Keratinocyte (primary cell): ENCODE data around the gene FAM107B. TPM values are rescaled to one million over a fixed set of nuclear protein-coding genes. Genes with fewer than 3 reads are reported as not detected.

ENCODE experiments used
- DNase-seq: peaks from one replicate; pipeline ENCODE4 v3.0.0-alpha.2; 2011; ENCODE audit warnings: low read depth, missing footprints, low spot score
- FAIRE-seq: peaks from 2 replicates; lab custom pipeline; 2011; peaks lifted over from hg19 to GRCh38; lab: Jason Lieb, UNC
- H2AFZ ChIP-seq: 2 replicates; pipeline ENCODE4 v1.6.0; 2012; ENCODE audit warnings: low read length, control low read depth, inconsistent platforms; ENCODE audit not compliant: control insufficient read depth
- H3K27ac ChIP-seq: 2 replicates; pipeline ENCODE4 v1.5.1; 2011; ENCODE audit warnings: low read length; ENCODE audit not compliant: control insufficient read depth, insufficient read depth
- H3K27me3 ChIP-seq: 3 replicates; pipeline ENCODE4 v1.6.0; 2011; ENCODE audit warnings: low read length; ENCODE audit not compliant: control insufficient read depth, insufficient read depth; ENCODE audit errors: extremely low read depth
- H3K36me3 ChIP-seq, 2 experiments: 2 replicates in 1 of 2; 3 replicates in 1 of 2; pipeline ENCODE4 v1.5.1; 2011; ENCODE audit warnings: low read length in 2 of 2, mild to moderate bottlenecking in 1 of 2; ENCODE audit not compliant: control insufficient read depth in 2 of 2, insufficient read depth in 2 of 2; ENCODE audit errors: extremely low read depth in 1 of 2
- H3K4me1 ChIP-seq: 3 replicates; pipeline ENCODE4 v1.5.1; 2011; ENCODE audit warnings: low read length; ENCODE audit not compliant: control insufficient read depth, insufficient read depth; ENCODE audit errors: extremely low read depth
- H3K4me2 ChIP-seq: 3 replicates; pipeline ENCODE4 v1.6.0; 2011; ENCODE audit warnings: low read depth, low read length; ENCODE audit not compliant: control insufficient read depth, insufficient read depth; ENCODE audit errors: extremely low read depth
- H3K4me3 ChIP-seq, 3 experiments: fragments of 200-600 bp in 1 of 3; sonication (generic) in 1 of 3; 2 replicates in 2 of 3; 3 replicates in 1 of 3; pipeline ENCODE4 v1.5.1; 2011 to 2016; ENCODE audit warnings: low read length in 3 of 3, mild to moderate bottlenecking in 3 of 3, control low read depth in 2 of 3, inconsistent platforms in 1 of 3, low read depth in 1 of 3, mixed read lengths in 1 of 3, mixed run types in 1 of 3, moderate library complexity in 1 of 3; ENCODE audit not compliant: control insufficient read depth in 2 of 3, insufficient read depth in 2 of 3; ENCODE audit errors: extremely low read depth in 1 of 3
- H3K79me2 ChIP-seq: 2 replicates; pipeline ENCODE4 v1.6.0; 2012; ENCODE audit warnings: low read length; ENCODE audit not compliant: control insufficient read depth, insufficient read depth
- H3K9ac ChIP-seq: 3 replicates; pipeline ENCODE4 v1.6.0; 2011; ENCODE audit warnings: low read length; ENCODE audit not compliant: control insufficient read depth, insufficient read depth; ENCODE audit errors: extremely low read depth
- H3K9me1 ChIP-seq: 3 replicates; pipeline ENCODE4 v1.6.0; 2011; ENCODE audit warnings: low read length; ENCODE audit not compliant: control insufficient read depth, insufficient read depth; ENCODE audit errors: extremely low read depth
- H3K9me3 ChIP-seq: 2 replicates; pipeline ENCODE4 v1.5.1; 2012; ENCODE audit warnings: low read depth, low read length; ENCODE audit not compliant: control insufficient read depth
- H4K20me1 ChIP-seq: 3 replicates; pipeline ENCODE4 v1.6.0; 2011; ENCODE audit warnings: low read length; ENCODE audit not compliant: control insufficient read depth, insufficient read depth; ENCODE audit errors: extremely low read depth
- EZH2 ChIP-seq: IDR thresholded peaks from one replicate; pipeline ENCODE4 v1.6.1; 2012; ENCODE audit warnings: inconsistent platforms, mild to moderate bottlenecking, low read length, moderate library complexity
- dilution Hi-C: fragments of 300-500 bp; cut with MboI; formaldehyde crosslinking; loops from one replicate; pipeline ENCODE4 v1.7.0; 2020; ENCODE audit warnings: low sequenced_read_pairs; ENCODE audit not compliant: extremely low pct_ligation_motif_present
- polyA plus RNA-seq, 5 experiments: library from polyadenylated mRNA; depleted of rRNA in 3 of 5; stranded (reverse) in 3 of 5; stranded (forward) in 1 of 5; unstranded in 1 of 5; fragments of >200 nt; gene quantifications; 1 replicate in 1 of 5; 2 replicates in 3 of 5; 3 replicates in 1 of 5; pipeline versions ENCODE4 v1.2.1 to v1.2.3, GENCODE V29; 2011 to 2012; ENCODE audit warnings: missing spikeins in 2 of 5, low read depth in 1 of 5, low replicate concordance in 1 of 5
- TF ChIP-seq, protein P1 (sequence below), 3 experiments: IDR thresholded peaks in 1 of 3; conservative IDR thresholded peaks in 1 of 3; optimal IDR thresholded peaks in 1 of 3; 2 replicates in 2 of 3; 3 replicates in 1 of 3; pipeline versions ENCODE3 to v1.5.1; 2011; ENCODE audit warnings: low read length in 3 of 3, mild to moderate bottlenecking in 3 of 3, moderate library complexity in 2 of 3, control low read depth in 1 of 3, inconsistent platforms in 1 of 3; ENCODE audit not compliant: insufficient read depth in 2 of 3; ENCODE audit errors: extremely low read depth in 1 of 3

FAM107B gene
- polyA plus RNA-seq, 1 donor (not counting 4 experiments of a cell fraction or from before 2014, with no cell fraction given): 8.7 TPM

- H3K9me3 ChIP-seq: no peaks in the 10 kb centered on the region
- H3K27ac ChIP-seq: peak overlapping the region; percentile 83
- peaks cover 14% of the 10 kb centered on the region for H3K4me1 ChIP-seq
- H3K9me1 ChIP-seq: no peaks in the 10 kb centered on the region
- peak overlapping the region; percentile 62 for H3K4me2 ChIP-seq
- H2AFZ ChIP-seq: no peak overlapping the region
- no peak overlapping the region for H3K4me3 ChIP-seq
- no peak overlapping the region for H3K9ac ChIP-seq
- H4K20me1 ChIP-seq: no peaks in the 10 kb centered on the region
- FAIRE-seq (no peak), DNase-seq (no peak)
- no peak for TF ChIP-seq EZH2
- TF ChIP-seq, protein P1, sequence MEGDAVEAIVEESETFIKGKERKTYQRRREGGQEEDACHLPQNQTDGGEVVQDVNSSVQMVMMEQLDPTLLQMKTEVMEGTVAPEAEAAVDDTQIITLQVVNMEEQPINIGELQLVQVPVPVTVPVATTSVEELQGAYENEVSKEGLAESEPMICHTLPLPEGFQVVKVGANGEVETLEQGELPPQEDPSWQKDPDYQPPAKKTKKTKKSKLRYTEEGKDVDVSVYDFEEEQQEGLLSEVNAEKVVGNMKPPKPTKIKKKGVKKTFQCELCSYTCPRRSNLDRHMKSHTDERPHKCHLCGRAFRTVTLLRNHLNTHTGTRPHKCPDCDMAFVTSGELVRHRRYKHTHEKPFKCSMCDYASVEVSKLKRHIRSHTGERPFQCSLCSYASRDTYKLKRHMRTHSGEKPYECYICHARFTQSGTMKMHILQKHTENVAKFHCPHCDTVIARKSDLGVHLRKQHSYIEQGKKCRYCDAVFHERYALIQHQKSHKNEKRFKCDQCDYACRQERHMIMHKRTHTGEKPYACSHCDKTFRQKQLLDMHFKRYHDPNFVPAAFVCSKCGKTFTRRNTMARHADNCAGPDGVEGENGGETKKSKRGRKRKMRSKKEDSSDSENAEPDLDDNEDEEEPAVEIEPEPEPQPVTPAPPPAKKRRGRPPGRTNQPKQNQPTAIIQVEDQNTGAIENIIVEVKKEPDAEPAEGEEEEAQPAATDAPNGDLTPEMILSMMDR (optimal IDR thresholded peaks at IDR 0.05 in 1 of 3, IDR thresholded peaks at IDR 0.05 in 1 of 3, conservative IDR thresholded peaks at IDR 0.05 in 1 of 3; ENCODE audit: extremely low read depth in 1 of 3, insufficient read depth in 2 of 3, low read length in 3 of 3): no peak
- dilution Hi-C loops: no loop called here
- H3K79me2 ChIP-seq: peaks cover 21% of the 10 kb centered on the region
- no peaks in the 10 kb centered on the region for H3K27me3 ChIP-seq
- H3K36me3 ChIP-seq: peaks cover 0 to 3% of the 10 kb centered on the region in 2 experiments
These were observed 220.0 kb downstream of the FAM107B start for GRCh38 chr10:14554491-14555205.

DNA sequence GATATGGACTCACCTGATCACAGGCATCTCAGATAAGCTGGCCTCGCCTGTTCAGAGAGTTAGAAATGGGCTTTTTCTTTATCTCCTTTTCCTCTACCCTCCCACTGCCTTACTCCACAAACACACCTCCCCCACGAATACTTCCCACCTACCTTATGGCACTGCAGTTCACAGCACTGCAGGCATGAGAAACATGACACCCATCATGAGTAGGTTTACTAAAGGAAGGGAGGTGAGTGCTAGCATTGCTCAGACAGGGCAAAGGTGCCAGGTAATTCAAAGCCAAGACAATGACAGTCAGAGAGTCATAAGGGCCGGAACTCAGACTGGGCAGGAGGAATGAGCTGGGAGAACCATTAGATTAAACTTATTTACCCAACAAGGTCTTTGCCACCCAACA lies 220.6 kb downstream of the FAM107B start:
- Histone ChIP-seq H3K4me3 (no peak overlapping the region), H3K27me3 (no peaks in the 10 kb centered on the region), H3K9me1 (no peaks in the 10 kb centered on the region), H4K20me1 (no peaks in the 10 kb centered on the region), H3K27ac (peak overlapping the region; percentile 83), H3K9ac (no peak overlapping the region), H3K79me2 (peaks cover 20% of the 10 kb centered on the region), H3K9me3 (no peaks in the 10 kb centered on the region), H3K4me1 (peaks cover 14% of the 10 kb centered on the region), H3K36me3 (peaks cover 0 to 3% of the 10 kb centered on the region in 2 experiments), H2AFZ (no peak overlapping the region), H3K4me2 (peak overlapping the region; percentile 62)
- dilution Hi-C loops: no loop called here
- TF ChIP-seq, protein P1 (optimal IDR thresholded peaks at IDR 0.05 in 1 of 3, IDR thresholded peaks at IDR 0.05 in 1 of 3, conservative IDR thresholded peaks at IDR 0.05 in 1 of 3; ENCODE audit: extremely low read depth in 1 of 3, insufficient read depth in 2 of 3, low read length in 3 of 3): no peak
- no peak for TF ChIP-seq EZH2
- DNase-seq (no peak), FAIRE-seq (peak; percentile 20)
